Activated B cell treated with CpG ODN at 0.5 μM for 24 hours (primary cell): ENCODE measurements around the gene NTN4. TPM values are rescaled to one million over a fixed set of nuclear protein-coding genes. Genes with fewer than 3 reads are reported as not detected.
"Not testable (repeated sequence)": the region's sequence is repeated elsewhere in the genome, so short reads cannot be mapped to it uniquely, and the experiment has no call there.

Experiments used
- ATAC-seq: fragments of 200-7000 bp; cut with Tn5 transposase; one replicate; pipeline ENCODE4 v1.10.0; 2021; ENCODE audit warnings: low read depth, mild to moderate bottlenecking, moderate library complexity
- CTCF ChIA-PET: fragments of 350-600 bp; sonication (Branson Sonifier 250); formaldehyde crosslinking; loops from one replicate; lab custom pipeline; 2021; ENCODE audit warnings: antibody characterized with exemption; lab: Charles Lee
- POLR2A ChIA-PET: fragments of 350-600 bp; sonication (Branson Sonifier 250); formaldehyde crosslinking; loops from one replicate; lab custom pipeline; 2021; ENCODE audit warnings: antibody characterized with exemption; lab: Charles Lee
- DNase-seq: peaks from one replicate; pipeline ENCODE4 v3.0.0; 2022
- H3K27ac Mint-ChIP-seq: one replicate; pipeline ENCODE4 v1.8.0; 2020; ENCODE audit warnings: mixed read lengths
- H3K27me3 Mint-ChIP-seq: one replicate; pipeline ENCODE4 v1.8.0; 2021; ENCODE audit warnings: mixed read lengths
- H3K36me3 Mint-ChIP-seq: one replicate; pipeline ENCODE4 v1.8.0; 2021; ENCODE audit warnings: low read depth, mixed read lengths
- H3K4me1 Mint-ChIP-seq: one replicate; pipeline ENCODE4 v1.8.0; 2021; ENCODE audit warnings: mixed read lengths
- H3K4me3 Mint-ChIP-seq: one replicate; pipeline ENCODE4 v1.8.0; 2020; ENCODE audit warnings: mild to moderate bottlenecking, mixed read lengths
- H3K9me3 Mint-ChIP-seq: one replicate; pipeline ENCODE4 v1.8.0; 2020; ENCODE audit warnings: mixed read lengths
- CTCF ChIP-seq: fragments of 200-600 bp; IDR thresholded peaks from one replicate; pipeline ENCODE4 v1.8.0; 2022; ENCODE audit warnings: antibody characterized with exemption, mild to moderate bottlenecking
- intact Hi-C: fragments of 100-400 bp; cut with micrococcal nuclease; formaldehyde crosslinking; loops from one replicate; pipeline ENCODE4 v1.15.1; 2024
- total RNA-seq: library from RNA; stranded (reverse); gene quantifications from 2 replicates; pipeline ENCODE4 v1.2.3, GENCODE V29; 2022

Gene NTN4
- total RNA-seq, 1 donor from 2014 or later, result 0.20 TPM

- no peak for DNase-seq
- no peak for TF ChIP-seq CTCF
- Mint-ChIP-seq H3K9me3 (no peaks in the 10 kb centered on the region), H3K4me1 (no peaks in the 10 kb centered on the region), H3K27ac (no peak overlapping the region), H3K36me3 (no peaks in the 10 kb centered on the region), H3K4me3 (no peak overlapping the region), H3K27me3 (peaks cover 3% of the 10 kb centered on the region)
- intact Hi-C loops, result no loop called here
- CTCF ChIA-PET, result no interaction called here
- ATAC-seq, result no peak
- POLR2A ChIA-PET, result no interaction called here
These were observed 35.2 kb downstream of the NTN4 start for GRCh38 chr12:95755261-95755865.

GRCh38 chr12:95746062-95746461, 44.5 kb downstream of the NTN4 start:
- H3K4me1 Mint-ChIP-seq, H3K27ac Mint-ChIP-seq, intact Hi-C loops, POLR2A ChIA-PET, H3K4me3 Mint-ChIP-seq, DNase-seq, CTCF ChIA-PET, ATAC-seq, H3K36me3 Mint-ChIP-seq: not testable (repeated sequence)
- H3K9me3 Mint-ChIP-seq, result peaks cover 20% of the 10 kb centered on the region
- H3K27me3 Mint-ChIP-seq, result peaks cover 26% of the 10 kb centered on the region

GRCh38 chr12:95742586-95742985, 48.0 kb downstream of the NTN4 start:
- Mint-ChIP-seq H3K4me1 (no peaks in the 10 kb centered on the region), H3K27me3 (peaks cover 22% of the 10 kb centered on the region), H3K4me3 (no peak overlapping the region), H3K9me3 (peaks cover 20% of the 10 kb centered on the region), H3K27ac (no peak overlapping the region), H3K36me3 (peaks cover 4% of the 10 kb centered on the region)
- no peak for TF ChIP-seq CTCF
- POLR2A ChIA-PET, result no interaction called here
- no peak for DNase-seq
- intact Hi-C loops, result no loop called here
- ATAC-seq, result no peak
- CTCF ChIA-PET, result no interaction called here

GRCh38 chr12:95741635-95742034, 48.9 kb downstream of the NTN4 start:
- Mint-ChIP-seq H3K27me3 (peaks cover 24% of the 10 kb centered on the region), H3K27ac (no peak overlapping the region), H3K9me3 (peaks cover 20% of the 10 kb centered on the region), H3K4me1 (no peaks in the 10 kb centered on the region), H3K36me3 (peaks cover 4% of the 10 kb centered on the region), H3K4me3 (no peak overlapping the region)
- ATAC-seq (no peak), DNase-seq (no peak)
- CTCF ChIA-PET, result no interaction called here
- POLR2A ChIA-PET, result no interaction called here
- intact Hi-C loops, result no loop called here
- no peak for TF ChIP-seq CTCF

- DNase-seq (no peak), ATAC-seq (no peak)
- ChIA-PET CTCF (no interaction called here), POLR2A (no interaction called here)
- peaks cover 18% of the 10 kb centered on the region for H3K27me3 Mint-ChIP-seq
- intact Hi-C loops, result no loop called here
- H3K4me1 Mint-ChIP-seq, result no peaks in the 10 kb centered on the region
- peaks cover 13% of the 10 kb centered on the region for H3K9me3 Mint-ChIP-seq
- H3K27ac Mint-ChIP-seq, result no peak overlapping the region
- TF ChIP-seq CTCF, result no peak
- no peak overlapping the region for H3K4me3 Mint-ChIP-seq
- H3K36me3 Mint-ChIP-seq, result peaks cover 4% of the 10 kb centered on the region
These were observed 49.8 kb downstream of the NTN4 start for GRCh38 chr12:95740751-95741150.
